ENCODE results near the gene CFB. TPM values are rescaled to one million over a fixed set of nuclear protein-coding genes. Genes with fewer than 3 reads are reported as not detected.

CFB gene
- total and polyA plus RNA-seq, 2 of the 13 experiments (the other 11 are each of a cell fraction or from before 2014, with no cell fraction given) = 171 to 513 TPM

DNA sequence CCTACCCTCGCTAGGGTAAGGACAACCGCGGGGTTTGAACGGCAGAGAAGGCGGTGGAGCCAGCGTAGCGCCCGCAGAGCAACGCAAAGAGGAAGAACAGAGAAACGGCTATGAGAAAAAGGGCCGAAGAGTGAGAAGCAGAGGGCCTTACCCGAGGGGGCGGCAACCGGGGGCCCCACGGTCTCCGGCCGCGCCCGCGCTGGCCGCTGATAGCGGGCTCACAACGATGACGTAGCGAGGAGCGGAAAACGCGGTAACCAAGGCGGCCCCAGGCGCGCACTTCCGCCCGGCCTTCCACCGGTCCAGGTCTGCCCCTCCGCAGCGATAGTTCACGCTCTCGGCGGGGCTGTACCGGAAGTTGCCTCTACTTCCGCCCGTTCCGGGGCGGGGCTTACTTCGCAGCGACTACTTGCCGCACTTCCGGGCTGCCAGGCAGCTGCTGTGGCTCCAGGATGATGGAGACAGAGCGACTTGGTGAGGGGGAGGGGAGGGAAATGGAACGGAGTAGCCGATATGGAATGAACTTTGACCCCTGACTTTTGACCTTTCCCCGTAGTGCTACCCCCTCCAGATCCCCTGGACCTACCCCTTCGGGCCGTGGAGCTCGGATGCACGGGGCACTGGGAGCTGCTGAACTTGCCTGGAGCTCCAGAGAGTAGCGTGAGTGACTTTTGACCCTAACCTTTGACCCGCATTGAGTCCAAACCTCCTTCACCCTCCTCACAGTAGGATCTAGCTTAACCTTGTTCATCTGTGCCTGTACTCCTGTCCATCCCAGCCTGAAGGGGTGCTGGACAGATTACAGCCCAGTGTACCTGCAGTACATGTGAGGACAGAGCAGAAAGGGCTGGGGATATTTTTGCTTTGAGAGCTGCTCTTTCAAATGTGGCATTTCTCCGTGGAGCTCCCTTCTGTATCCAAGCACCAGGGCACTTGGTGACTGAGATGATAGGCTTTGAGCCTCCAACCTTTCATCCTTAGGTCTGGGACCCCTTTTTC is 13.1 kb downstream of the CFB start, which contains the start of the genes NELFE and SKIC2 (continued):
- TF ChIP-seq ZNF136 (CRISPR knock-in tag; IDR thresholded peaks at IDR 0.05; ENCODE audit: low read depth) (0 out of 2 replicates have a peak, but pooled peaks have one; percentile 66), IKZF1 (IDR thresholded peaks at IDR 0.05) (no peak), ZNF17 (CRISPR knock-in tag; IDR thresholded peaks at IDR 0.05) (no peak), ZBTB3 (CRISPR knock-in tag; IDR thresholded peaks at IDR 0.05; ENCODE audit: borderline replicate concordance, low read depth) (peak; percentile 54; the same call in 1 of the 2 replicates), ZNF724P (CRISPR knock-in tag; IDR thresholded peaks at IDR 0.05; ENCODE audit: borderline replicate concordance) (no peak), PHF21A (CRISPR knock-in tag; IDR thresholded peaks at IDR 0.05) (peak; percentile 78), ZNF746 (CRISPR knock-in tag; IDR thresholded peaks at IDR 0.05) (peak; percentile 67; the same call in 1 of the 2 replicates), HOXD1 (CRISPR knock-in tag; IDR thresholded peaks at IDR 0.05) (peak; percentile 95), U2AF1 (optimal IDR thresholded peaks at IDR 0.05; ENCODE audit: low read depth, low read length) (no peak), NCOR1 (IDR thresholded peaks at IDR 0.05; ENCODE audit: borderline replicate concordance, low read length) (peak; percentile 99), ZNF709 (CRISPR knock-in tag; IDR thresholded peaks at IDR 0.05) (peak; percentile 60; the same call in 1 of the 2 replicates), NRL (CRISPR knock-in tag; IDR thresholded peaks at IDR 0.05; ENCODE audit: borderline replicate concordance) (peak; percentile 11; the same call in 1 of the 2 replicates), ZNF331 (CRISPR knock-in tag; IDR thresholded peaks at IDR 0.05) (peak; percentile 58; the same call in 1 of the 2 replicates), ZNF557 (CRISPR knock-in tag; IDR thresholded peaks at IDR 0.05) (0 out of 2 replicates have a peak, but pooled peaks have one; percentile 21), TP53 (CRISPR knock-in tag; conservative IDR thresholded peaks at IDR 0.05) (peak; percentile 91; the same call in 1 of the 2 replicates), FOXA3 (CRISPR knock-in tag; IDR thresholded peaks at IDR 0.05) (peak; percentile 45), SP140L (CRISPR knock-in tag; IDR thresholded peaks at IDR 0.05; ENCODE audit: borderline replicate concordance) (peak; percentile 63; the same call in 1 of the 2 replicates), ZNF350 (CRISPR knock-in tag; IDR thresholded peaks at IDR 0.05; ENCODE audit: borderline replicate concordance, low read depth) (peak; percentile 98), PPARG (CRISPR knock-in tag; conservative IDR thresholded peaks at IDR 0.05) (peak; percentile 26; the same call in 1 of the 2 replicates), NFATC3 (CRISPR knock-in tag; IDR thresholded peaks at IDR 0.05) (0 out of 2 replicates have a peak, but pooled peaks have one; percentile 86), KDM5B (CRISPR knock-in tag; IDR thresholded peaks at IDR 0.05; ENCODE audit: borderline replicate concordance) (peak; percentile 75; the same call in 1 of the 2 replicates), ARNTL (CRISPR knock-in tag; IDR thresholded peaks at IDR 0.05) (peak; percentile 36), ZNF773 (CRISPR knock-in tag; IDR thresholded peaks at IDR 0.05; ENCODE audit: borderline replicate concordance) (no peak), ZNF777 (CRISPR knock-in tag; IDR thresholded peaks at IDR 0.05) (peak; percentile 90)
- TF ChIP-seq, protein P1, sequence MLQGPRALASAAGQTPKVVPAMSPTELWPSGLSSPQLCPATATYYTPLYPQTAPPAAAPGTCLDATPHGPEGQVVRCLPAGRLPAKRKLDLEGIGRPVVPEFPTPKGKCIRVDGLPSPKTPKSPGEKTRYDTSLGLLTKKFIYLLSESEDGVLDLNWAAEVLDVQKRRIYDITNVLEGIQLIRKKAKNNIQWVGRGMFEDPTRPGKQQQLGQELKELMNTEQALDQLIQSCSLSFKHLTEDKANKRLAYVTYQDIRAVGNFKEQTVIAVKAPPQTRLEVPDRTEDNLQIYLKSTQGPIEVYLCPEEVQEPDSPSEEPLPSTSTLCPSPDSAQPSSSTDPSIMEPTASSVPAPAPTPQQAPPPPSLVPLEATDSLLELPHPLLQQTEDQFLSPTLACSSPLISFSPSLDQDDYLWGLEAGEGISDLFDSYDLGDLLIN (CRISPR knock-in tag; IDR thresholded peaks at IDR 0.05; ENCODE audit: borderline replicate concordance) = peak; percentile 96
- TF ChIP-seq, protein P2, sequence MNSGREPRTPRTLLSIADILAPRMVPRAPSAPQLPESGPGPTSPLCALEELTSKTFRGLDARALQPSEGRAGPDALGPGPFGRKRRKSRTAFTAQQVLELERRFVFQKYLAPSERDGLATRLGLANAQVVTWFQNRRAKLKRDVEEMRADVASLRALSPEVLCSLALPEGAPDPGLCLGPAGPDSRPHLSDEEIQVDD (CRISPR knock-in tag; IDR thresholded peaks at IDR 0.05; ENCODE audit: borderline replicate concordance) = no peak
- TF ChIP-seq, protein P3, sequence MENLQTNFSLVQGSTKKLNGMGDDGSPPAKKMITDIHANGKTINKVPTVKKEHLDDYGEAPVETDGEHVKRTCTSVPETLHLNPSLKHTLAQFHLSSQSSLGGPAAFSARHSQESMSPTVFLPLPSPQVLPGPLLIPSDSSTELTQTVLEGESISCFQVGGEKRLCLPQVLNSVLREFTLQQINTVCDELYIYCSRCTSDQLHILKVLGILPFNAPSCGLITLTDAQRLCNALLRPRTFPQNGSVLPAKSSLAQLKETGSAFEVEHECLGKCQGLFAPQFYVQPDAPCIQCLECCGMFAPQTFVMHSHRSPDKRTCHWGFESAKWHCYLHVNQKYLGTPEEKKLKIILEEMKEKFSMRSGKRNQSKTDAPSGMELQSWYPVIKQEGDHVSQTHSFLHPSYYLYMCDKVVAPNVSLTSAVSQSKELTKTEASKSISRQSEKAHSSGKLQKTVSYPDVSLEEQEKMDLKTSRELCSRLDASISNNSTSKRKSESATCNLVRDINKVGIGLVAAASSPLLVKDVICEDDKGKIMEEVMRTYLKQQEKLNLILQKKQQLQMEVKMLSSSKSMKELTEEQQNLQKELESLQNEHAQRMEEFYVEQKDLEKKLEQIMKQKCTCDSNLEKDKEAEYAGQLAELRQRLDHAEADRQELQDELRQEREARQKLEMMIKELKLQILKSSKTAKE (CRISPR knock-in tag; IDR thresholded peaks at IDR 0.05; ENCODE audit: borderline replicate concordance) = no peak
